Liver (tissue), 3 donors: Measurements from ENCODE around the gene ARFGAP2.
"Not testable (repeated sequence)": the region's sequence is repeated elsewhere in the genome, so short reads cannot be mapped to it uniquely, and the experiment has no call there.

Experiments used
- CTCF ChIP-seq: fragments of 150-350 bp; IDR thresholded peaks from 2 replicates; pipeline ENCODE4 v1.5.1; 2017; ENCODE audit warnings: improper control_type of control experiment, low read depth, low read length; ENCODE audit not compliant: missing input control
- FOXA1 ChIP-seq: IDR thresholded peaks from 2 replicates; pipeline ENCODE4 v1.6.1; 2016; ENCODE audit warnings: antibody characterized with exemption
- RAD21 ChIP-seq, 2 donors: IDR thresholded peaks; 2 replicates each; pipeline ENCODE4 v1.6.1; 2016; ENCODE audit warnings: antibody characterized with exemption in 2 of 2, mild to moderate bottlenecking in 2 of 2
- REST ChIP-seq: IDR thresholded peaks from 2 replicates; pipeline ENCODE4 v1.6.1; 2016; ENCODE audit warnings: antibody characterized with exemption, mild to moderate bottlenecking
- TAF1 ChIP-seq: conservative IDR thresholded peaks from 2 replicates; pipeline ENCODE4 v1.6.1; 2016; ENCODE audit warnings: antibody characterized with exemption, mild to moderate bottlenecking
- YY1 ChIP-seq: IDR thresholded peaks from 2 replicates; pipeline ENCODE4 v1.6.1; 2016; ENCODE audit warnings: antibody characterized with exemption, mild to moderate bottlenecking
- donor health status: healthy.
- donor health status: healthy.

GRCh38 chr11:47206577-47206976 is 29.9 kb upstream of the ARFGAP2 start:
- TF ChIP-seq CTCF; TAF1; RAD21 (IDR thresholded peaks at IDR 0.05); REST; YY1; FOXA1: not testable (repeated sequence)
